HL-60 (cell line): ENCODE data around the gene PCCA.

Experiments
- DNase-seq, 2 experiments: peaks; one replicate each; pipeline ENCODE4 v3.0.0-alpha.2; 2010 to 2020; ENCODE audit warnings: low read depth in 1 of 2, low spot score in 1 of 2
- H3K27ac ChIP-seq: fragments of 250-450 bp; sonication (Bioruptor Pico); replicated peaks from 2 replicates; pipeline ENCODE4 v1.5.1; 2020; ENCODE audit warnings: mild to moderate bottlenecking, moderate library complexity
- H3K27me3 ChIP-seq: fragments of 250-450 bp; sonication (Bioruptor Pico); 2 replicates; pipeline ENCODE4 v1.5.1; 2021; ENCODE audit warnings: mild to moderate bottlenecking, moderate library complexity; ENCODE audit not compliant: insufficient read depth, poor library complexity, severe bottlenecking
- H3K4me3 ChIP-seq: replicated peaks from 2 replicates; pipeline ENCODE4 v1.5.1; 2011; ENCODE audit warnings: mild to moderate bottlenecking, control low read depth, low read length; ENCODE audit not compliant: insufficient read depth
- GABPA ChIP-seq: IDR thresholded peaks from 2 replicates; pipeline ENCODE4 v1.6.1; 2012; ENCODE audit warnings: low read depth
- POLR2AphosphoS5 ChIP-seq: IDR thresholded peaks from 2 replicates; pipeline ENCODE4 v1.6.1; 2012; ENCODE audit warnings: low read depth
- SPI1 ChIP-seq: IDR thresholded peaks from 2 replicates; pipeline ENCODE4 v1.6.1; 2012; ENCODE audit warnings: low read depth, mild to moderate bottlenecking, borderline replicate concordance
- TF ChIP-seq, protein P1 (sequence below): IDR thresholded peaks from 2 replicates; pipeline ENCODE4 v1.6.1; 2012; ENCODE audit warnings: low read depth; ENCODE audit not compliant: insufficient replicate concordance
- TF ChIP-seq, protein P2 (sequence below): IDR thresholded peaks from one replicate; pipeline ENCODE4 v1.5.1; 2011; ENCODE audit warnings: low read length, control low read depth, inconsistent platforms; ENCODE audit not compliant: insufficient read depth

PCCA gene

DNA sequence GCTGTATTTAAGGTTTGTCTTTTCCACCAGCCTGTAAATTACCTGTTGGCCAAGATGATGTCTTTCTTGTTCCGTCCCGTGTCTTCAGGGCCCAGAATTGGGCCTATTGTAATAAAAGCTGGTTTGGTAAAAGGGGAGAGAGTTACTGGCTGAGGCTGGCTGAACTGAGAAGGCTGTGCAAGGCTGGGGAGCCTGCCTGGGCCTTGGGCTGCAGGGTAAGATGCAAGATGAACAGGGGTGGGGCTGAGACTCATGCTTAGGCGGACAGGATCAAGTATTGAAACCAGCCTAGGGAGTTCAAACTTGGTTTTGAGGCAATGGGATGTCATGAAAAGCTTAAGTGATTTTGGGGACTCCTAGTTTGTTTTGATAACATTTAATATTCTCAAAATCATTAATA is 142.3 kb downstream of the PCCA start:
- no peak for DNase-seq
- Histone ChIP-seq H3K27me3 (peaks cover 4% of the 10 kb centered on the region), H3K4me3 (no peak overlapping the region), H3K27ac (no peak overlapping the region)
- TF ChIP-seq, protein P1, sequence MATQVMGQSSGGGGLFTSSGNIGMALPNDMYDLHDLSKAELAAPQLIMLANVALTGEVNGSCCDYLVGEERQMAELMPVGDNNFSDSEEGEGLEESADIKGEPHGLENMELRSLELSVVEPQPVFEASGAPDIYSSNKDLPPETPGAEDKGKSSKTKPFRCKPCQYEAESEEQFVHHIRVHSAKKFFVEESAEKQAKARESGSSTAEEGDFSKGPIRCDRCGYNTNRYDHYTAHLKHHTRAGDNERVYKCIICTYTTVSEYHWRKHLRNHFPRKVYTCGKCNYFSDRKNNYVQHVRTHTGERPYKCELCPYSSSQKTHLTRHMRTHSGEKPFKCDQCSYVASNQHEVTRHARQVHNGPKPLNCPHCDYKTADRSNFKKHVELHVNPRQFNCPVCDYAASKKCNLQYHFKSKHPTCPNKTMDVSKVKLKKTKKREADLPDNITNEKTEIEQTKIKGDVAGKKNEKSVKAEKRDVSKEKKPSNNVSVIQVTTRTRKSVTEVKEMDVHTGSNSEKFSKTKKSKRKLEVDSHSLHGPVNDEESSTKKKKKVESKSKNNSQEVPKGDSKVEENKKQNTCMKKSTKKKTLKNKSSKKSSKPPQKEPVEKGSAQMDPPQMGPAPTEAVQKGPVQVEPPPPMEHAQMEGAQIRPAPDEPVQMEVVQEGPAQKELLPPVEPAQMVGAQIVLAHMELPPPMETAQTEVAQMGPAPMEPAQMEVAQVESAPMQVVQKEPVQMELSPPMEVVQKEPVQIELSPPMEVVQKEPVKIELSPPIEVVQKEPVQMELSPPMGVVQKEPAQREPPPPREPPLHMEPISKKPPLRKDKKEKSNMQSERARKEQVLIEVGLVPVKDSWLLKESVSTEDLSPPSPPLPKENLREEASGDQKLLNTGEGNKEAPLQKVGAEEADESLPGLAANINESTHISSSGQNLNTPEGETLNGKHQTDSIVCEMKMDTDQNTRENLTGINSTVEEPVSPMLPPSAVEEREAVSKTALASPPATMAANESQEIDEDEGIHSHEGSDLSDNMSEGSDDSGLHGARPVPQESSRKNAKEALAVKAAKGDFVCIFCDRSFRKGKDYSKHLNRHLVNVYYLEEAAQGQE, result no peak
- TF ChIP-seq SPI1 (no peak), GABPA (no peak), POLR2AphosphoS5 (no peak)
- TF ChIP-seq, protein P2, sequence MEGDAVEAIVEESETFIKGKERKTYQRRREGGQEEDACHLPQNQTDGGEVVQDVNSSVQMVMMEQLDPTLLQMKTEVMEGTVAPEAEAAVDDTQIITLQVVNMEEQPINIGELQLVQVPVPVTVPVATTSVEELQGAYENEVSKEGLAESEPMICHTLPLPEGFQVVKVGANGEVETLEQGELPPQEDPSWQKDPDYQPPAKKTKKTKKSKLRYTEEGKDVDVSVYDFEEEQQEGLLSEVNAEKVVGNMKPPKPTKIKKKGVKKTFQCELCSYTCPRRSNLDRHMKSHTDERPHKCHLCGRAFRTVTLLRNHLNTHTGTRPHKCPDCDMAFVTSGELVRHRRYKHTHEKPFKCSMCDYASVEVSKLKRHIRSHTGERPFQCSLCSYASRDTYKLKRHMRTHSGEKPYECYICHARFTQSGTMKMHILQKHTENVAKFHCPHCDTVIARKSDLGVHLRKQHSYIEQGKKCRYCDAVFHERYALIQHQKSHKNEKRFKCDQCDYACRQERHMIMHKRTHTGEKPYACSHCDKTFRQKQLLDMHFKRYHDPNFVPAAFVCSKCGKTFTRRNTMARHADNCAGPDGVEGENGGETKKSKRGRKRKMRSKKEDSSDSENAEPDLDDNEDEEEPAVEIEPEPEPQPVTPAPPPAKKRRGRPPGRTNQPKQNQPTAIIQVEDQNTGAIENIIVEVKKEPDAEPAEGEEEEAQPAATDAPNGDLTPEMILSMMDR, result no peak

DNA sequence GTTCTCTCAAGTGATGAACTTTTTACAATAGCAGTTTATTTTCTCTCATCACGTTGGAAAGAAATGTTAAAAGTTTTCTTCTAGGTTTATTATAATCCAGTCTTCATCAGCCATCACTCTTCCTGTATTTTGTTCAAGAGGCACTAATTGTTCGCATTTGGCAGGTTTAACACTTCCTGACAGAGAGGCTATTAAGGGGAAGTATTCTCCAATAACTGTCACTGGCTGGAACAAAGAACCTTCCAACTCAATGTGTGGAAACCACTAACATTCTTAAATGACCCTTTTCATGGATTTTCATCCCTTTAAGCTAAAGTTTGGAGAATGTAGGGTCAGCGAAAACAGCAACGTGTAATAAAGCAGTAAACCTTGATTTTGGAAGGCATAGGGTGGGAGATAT is 145.1 kb downstream of the PCCA start:
- H3K4me3 ChIP-seq, result no peak overlapping the region
- TF ChIP-seq GABPA, result no peak
- TF ChIP-seq SPI1, result no peak
- DNase-seq, result no peak
- H3K27me3 ChIP-seq, result peaks cover 4% of the 10 kb centered on the region
- H3K27ac ChIP-seq, result no peak overlapping the region

DNA sequence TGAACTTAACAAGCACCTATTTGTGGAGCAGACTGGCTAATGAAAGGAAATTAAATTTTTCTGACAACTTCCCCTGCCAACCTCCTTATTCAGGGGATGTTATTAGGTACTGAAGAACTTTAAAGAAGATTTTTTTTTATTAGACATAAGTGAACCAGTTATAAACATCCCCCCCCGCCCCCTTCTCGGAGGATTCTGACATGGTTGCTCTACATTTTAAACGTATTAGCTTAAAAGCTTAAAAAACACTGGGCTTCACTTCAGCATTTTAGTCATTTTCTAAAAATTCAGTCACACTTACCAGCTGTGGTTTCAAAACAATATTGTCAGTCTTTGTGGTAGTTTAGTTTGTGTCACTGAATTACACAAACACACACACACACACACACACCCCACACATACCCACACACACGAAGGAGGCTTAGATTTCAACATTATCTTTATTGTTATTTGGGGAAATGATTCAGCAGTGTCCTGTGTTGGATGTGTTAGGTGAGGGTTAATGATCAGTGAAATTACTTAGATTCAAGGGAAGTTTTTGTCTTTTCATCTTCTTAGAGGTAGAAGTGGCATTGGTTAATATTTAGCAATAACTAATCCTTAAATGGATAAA is 145.7 kb downstream of the PCCA start:
- DNase-seq, result no peak
- peaks cover 4% of the 10 kb centered on the region for H3K27me3 ChIP-seq
- TF ChIP-seq GABPA, result no peak
- TF ChIP-seq, protein P2, result no peak
- TF ChIP-seq SPI1, result no peak
- TF ChIP-seq, protein P1, result no peak
- no peak for TF ChIP-seq POLR2AphosphoS5
- no peak overlapping the region for H3K27ac ChIP-seq
- no peak overlapping the region for H3K4me3 ChIP-seq

DNA sequence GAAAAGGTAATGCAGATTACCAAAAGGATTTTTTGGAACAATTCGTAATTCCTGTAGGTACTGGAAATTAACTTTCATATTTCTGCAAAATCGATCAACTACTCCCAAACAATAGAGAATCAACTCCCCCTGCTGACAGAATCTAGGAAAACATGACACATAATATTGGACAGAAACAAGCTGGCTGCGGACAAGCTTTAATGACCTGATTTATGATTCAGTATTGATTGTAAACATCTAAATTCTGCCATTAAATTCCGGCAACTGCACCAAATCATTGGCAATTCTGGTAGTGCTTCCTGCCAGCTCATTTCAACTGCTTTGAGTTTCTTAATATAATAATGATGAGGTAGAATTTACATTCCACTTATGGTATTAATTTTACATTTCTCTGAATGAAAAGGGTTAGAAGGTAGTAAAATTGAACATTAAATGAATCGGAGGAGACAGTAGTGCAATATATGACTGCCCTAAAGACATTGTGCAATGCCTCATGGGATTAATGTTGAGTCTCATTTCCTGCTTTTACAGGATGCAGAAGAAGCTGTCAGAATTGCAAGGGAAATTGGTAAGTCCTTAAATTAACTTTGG is 146.5 kb downstream of the PCCA start:
- peaks cover 7% of the 10 kb centered on the region for H3K27me3 ChIP-seq
- no peak overlapping the region for H3K27ac ChIP-seq
- DNase-seq, result peak; percentile 17 to 42
- no peak for TF ChIP-seq GABPA
- no peak for TF ChIP-seq SPI1
- TF ChIP-seq, protein P2, result no peak
- TF ChIP-seq, protein P1, result no peak
- no peak for TF ChIP-seq POLR2AphosphoS5
- H3K4me3 ChIP-seq, result peak overlapping the region; percentile 21; the same call in 1 of the 2 replicates
